Chondrocyte (in vitro differentiated cells): ENCODE results near the gene UBE4A. TPM values are rescaled to one million over a fixed set of nuclear protein-coding genes. Genes with fewer than 3 reads are reported as not detected.
A peak's percentile ranks its signal among the peaks of the same experiment; 100 is the strongest.

Source experiments
- DNase-seq: peaks from one replicate; pipeline ENCODE4 v3.0.0; 2021; ENCODE audit warnings: mixed read lengths, low spot score
- H3K27ac Mint-ChIP-seq: one replicate; pipeline ENCODE4 v1.8.0; 2021; ENCODE audit warnings: mild to moderate bottlenecking, moderate library complexity, mixed read lengths; ENCODE audit not compliant: unreplicated experiment
- H3K27me3 Mint-ChIP-seq: 2 replicates; pipeline ENCODE4 v1.8.0; 2021; ENCODE audit warnings: low read depth, mixed read lengths
- H3K36me3 Mint-ChIP-seq: 2 replicates; pipeline ENCODE4 v1.8.0; 2021; ENCODE audit warnings: low read depth, mixed read lengths
- H3K4me1 Mint-ChIP-seq: 2 replicates; pipeline ENCODE4 v1.8.0; 2021; ENCODE audit warnings: low read depth, mild to moderate bottlenecking, mixed read lengths
- H3K4me3 Mint-ChIP-seq: one replicate; pipeline ENCODE4 v1.8.0; 2021; ENCODE audit warnings: mild to moderate bottlenecking, moderate library complexity, mixed read lengths; ENCODE audit not compliant: unreplicated experiment
- H3K9me3 Mint-ChIP-seq: 2 replicates; pipeline ENCODE4 v1.8.0; 2021; ENCODE audit warnings: low read depth, mixed read lengths
- CTCF ChIP-seq: fragments of 200-600 bp; sonication (generic); IDR thresholded peaks from 2 replicates; pipeline ENCODE4 v1.5.0; 2021; ENCODE audit warnings: antibody characterized with exemption, mild to moderate bottlenecking, moderate library complexity
- total RNA-seq: library from RNA; stranded (reverse); gene quantifications from 3 replicates; pipeline ENCODE4 v1.2.1, GENCODE V29; 2021

The UBE4A gene
- total RNA-seq, 1 donor from 2014 or later, result 39.7 TPM

DNA sequence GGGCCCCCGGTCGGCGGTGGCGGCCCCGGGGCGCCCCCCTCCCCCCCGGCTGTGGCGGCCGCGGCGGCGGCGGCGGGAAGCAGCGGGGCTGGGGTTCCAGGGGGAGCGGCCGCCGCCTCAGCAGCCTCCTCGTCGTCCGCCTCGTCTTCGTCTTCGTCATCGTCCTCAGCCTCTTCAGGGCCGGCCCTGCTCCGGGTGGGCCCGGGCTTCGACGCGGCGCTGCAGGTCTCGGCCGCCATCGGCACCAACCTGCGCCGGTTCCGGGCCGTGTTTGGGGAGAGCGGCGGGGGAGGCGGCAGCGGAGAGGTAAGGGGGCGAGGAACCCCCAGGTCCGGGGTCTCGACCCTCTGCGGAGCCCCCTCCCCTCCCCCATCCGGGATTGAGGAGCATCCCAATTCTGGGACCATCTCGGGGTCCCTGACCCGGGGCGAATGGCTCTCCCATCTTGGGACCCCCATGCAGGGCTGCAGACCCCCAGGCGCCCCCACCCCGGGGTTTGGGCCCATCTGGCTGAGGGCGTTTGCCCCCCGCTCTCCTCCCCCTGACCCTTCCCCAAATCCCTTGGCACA lies 77.3 kb downstream of the UBE4A start:
- no peak for TF ChIP-seq CTCF
- Mint-ChIP-seq H3K9me3 (no peaks in the 10 kb centered on the region), H3K4me1 (peaks cover 55% of the 10 kb centered on the region), H3K27ac (peak overlapping the region; percentile 94), H3K4me3 (peak overlapping the region; percentile 93), H3K27me3 (no peaks in the 10 kb centered on the region), H3K36me3 (no peaks in the 10 kb centered on the region)
- no peak for DNase-seq

- H3K9me3 Mint-ChIP-seq, result no peaks in the 10 kb centered on the region
- DNase-seq, result no peak
- peak overlapping the region; percentile 93 for H3K4me3 Mint-ChIP-seq
- H3K27me3 Mint-ChIP-seq, result no peaks in the 10 kb centered on the region
- no peak for TF ChIP-seq CTCF
- H3K27ac Mint-ChIP-seq, result peak overlapping the region; percentile 94
- no peaks in the 10 kb centered on the region for H3K36me3 Mint-ChIP-seq
- peaks cover 60% of the 10 kb centered on the region for H3K4me1 Mint-ChIP-seq
These were observed 78.1 kb downstream of the UBE4A start for GRCh38 chr11:118437208-118438125.

GRCh38 chr11:118438314-118438931 lies 79.0 kb downstream of the UBE4A start:
- Mint-ChIP-seq H3K9me3 (no peaks in the 10 kb centered on the region), H3K4me1 (peaks cover 63% of the 10 kb centered on the region), H3K27me3 (no peaks in the 10 kb centered on the region), H3K36me3 (no peaks in the 10 kb centered on the region), H3K27ac (peak overlapping the region; percentile 94), H3K4me3 (peak overlapping the region; percentile 93)
- peak; percentile 23 for TF ChIP-seq CTCF
- DNase-seq, result no peak

- peak overlapping the region; percentile 31 for H3K4me3 Mint-ChIP-seq
- H3K27me3 Mint-ChIP-seq, result no peaks in the 10 kb centered on the region
- H3K27ac Mint-ChIP-seq, result peak overlapping the region; percentile 94
- no peaks in the 10 kb centered on the region for H3K9me3 Mint-ChIP-seq
- H3K36me3 Mint-ChIP-seq, result no peaks in the 10 kb centered on the region
- DNase-seq, result no peak
- no peak for TF ChIP-seq CTCF
- H3K4me1 Mint-ChIP-seq, result peaks cover 59% of the 10 kb centered on the region
These were observed 80.2 kb downstream of the UBE4A start for GRCh38 chr11:118439646-118440045.

GRCh38 chr11:118441770-118442275 lies 82.4 kb downstream of the UBE4A start:
- no peak overlapping the region for H3K4me3 Mint-ChIP-seq
- H3K9me3 Mint-ChIP-seq, result no peaks in the 10 kb centered on the region
- no peak overlapping the region for H3K27ac Mint-ChIP-seq
- H3K36me3 Mint-ChIP-seq, result no peaks in the 10 kb centered on the region
- H3K4me1 Mint-ChIP-seq, result peaks cover 63% of the 10 kb centered on the region
- DNase-seq, result no peak
- TF ChIP-seq CTCF, result no peak
- no peaks in the 10 kb centered on the region for H3K27me3 Mint-ChIP-seq
